Subcutaneous adipose tissue (tissue), 4 donors: Measurements from ENCODE around the gene SPARC. TPM values are rescaled to one million over a fixed set of nuclear protein-coding genes. Genes with fewer than 3 reads are reported as not detected.

Source experiments
- total RNA-seq, 4 donors: library from RNA; depleted of rRNA; stranded (reverse); fragments of >200 nt; gene quantifications; one replicate each; pipeline ENCODE4 v1.1.0, GENCODE V29; 2016
- TF ChIP-seq, protein P1 (sequence below): fragments of 450-650 bp; IDR thresholded peaks from one replicate; pipeline ENCODE4 v1.5.1; 2016; ENCODE audit warnings: low read depth, mild to moderate bottlenecking, control low read depth, antibody characterized with exemption, moderate library complexity

The SPARC gene
- total RNA-seq, 4 donors from 2014 or later = 792 to 1,545 (median 1,187) TPM

- TF ChIP-seq, protein P1, sequence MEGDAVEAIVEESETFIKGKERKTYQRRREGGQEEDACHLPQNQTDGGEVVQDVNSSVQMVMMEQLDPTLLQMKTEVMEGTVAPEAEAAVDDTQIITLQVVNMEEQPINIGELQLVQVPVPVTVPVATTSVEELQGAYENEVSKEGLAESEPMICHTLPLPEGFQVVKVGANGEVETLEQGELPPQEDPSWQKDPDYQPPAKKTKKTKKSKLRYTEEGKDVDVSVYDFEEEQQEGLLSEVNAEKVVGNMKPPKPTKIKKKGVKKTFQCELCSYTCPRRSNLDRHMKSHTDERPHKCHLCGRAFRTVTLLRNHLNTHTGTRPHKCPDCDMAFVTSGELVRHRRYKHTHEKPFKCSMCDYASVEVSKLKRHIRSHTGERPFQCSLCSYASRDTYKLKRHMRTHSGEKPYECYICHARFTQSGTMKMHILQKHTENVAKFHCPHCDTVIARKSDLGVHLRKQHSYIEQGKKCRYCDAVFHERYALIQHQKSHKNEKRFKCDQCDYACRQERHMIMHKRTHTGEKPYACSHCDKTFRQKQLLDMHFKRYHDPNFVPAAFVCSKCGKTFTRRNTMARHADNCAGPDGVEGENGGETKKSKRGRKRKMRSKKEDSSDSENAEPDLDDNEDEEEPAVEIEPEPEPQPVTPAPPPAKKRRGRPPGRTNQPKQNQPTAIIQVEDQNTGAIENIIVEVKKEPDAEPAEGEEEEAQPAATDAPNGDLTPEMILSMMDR = no peak
Measured at GRCh38 chr5:151682751-151683331, 3.9 kb downstream of the SPARC start.

DNA sequence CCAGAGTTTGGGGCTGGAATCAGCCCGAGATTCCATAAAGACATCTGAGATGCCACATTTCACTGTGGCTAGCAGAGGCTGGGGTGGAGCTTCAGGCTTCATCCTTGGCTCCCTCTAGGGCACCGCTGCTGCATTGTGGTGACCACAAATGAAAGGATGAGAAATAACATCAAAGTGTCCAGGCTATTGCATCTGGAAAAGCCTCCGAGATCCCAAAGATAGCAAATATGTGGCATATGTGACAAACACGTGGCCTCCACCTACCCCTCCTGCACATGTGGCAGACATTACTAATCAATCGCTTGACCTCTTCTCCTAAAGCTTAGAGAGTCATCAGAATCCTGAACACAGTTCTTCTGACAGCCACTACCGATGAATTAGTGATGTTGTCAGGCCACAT is 4.5 kb downstream of the SPARC start:
- TF ChIP-seq, protein P1 = no peak

GRCh38 chr5:151680944-151681427 is 5.7 kb downstream of the SPARC start:
- TF ChIP-seq, protein P1 = no peak

DNA sequence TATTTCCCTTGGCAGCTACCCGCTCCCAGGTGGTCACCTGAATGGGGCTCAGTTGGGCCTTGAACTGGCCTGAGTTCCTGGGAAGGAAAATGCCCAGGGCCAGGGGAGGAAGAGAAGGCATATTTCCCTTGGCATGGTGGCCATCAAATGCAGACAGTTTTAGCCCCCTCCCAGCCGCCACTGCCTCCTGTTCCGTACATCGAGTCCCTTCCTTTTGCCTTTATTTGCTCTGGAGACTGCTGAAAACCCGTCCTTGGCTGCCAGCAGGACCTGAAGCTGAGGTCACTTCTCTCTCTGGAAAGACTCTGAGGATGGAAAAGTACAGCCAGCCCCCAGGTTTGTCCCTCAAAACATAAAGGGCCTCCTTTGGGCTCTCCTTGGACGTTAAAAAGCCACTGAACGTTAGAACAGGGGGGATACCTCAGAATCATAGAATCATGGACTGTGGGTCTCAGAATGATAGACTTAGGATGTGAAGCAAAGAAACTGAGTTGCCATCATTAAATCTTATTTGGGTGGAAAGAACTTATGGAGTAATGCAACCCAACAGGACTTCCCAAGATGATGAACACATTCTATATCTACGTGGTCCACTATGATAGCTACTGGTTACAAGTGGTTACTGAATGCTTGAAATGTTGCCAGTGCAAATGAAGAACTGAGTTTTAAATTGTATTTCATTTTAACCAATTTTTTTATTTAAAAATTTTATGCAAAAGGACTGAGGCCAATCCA is 7.1 kb downstream of the SPARC start:
- TF ChIP-seq, protein P1 = no peak

DNA sequence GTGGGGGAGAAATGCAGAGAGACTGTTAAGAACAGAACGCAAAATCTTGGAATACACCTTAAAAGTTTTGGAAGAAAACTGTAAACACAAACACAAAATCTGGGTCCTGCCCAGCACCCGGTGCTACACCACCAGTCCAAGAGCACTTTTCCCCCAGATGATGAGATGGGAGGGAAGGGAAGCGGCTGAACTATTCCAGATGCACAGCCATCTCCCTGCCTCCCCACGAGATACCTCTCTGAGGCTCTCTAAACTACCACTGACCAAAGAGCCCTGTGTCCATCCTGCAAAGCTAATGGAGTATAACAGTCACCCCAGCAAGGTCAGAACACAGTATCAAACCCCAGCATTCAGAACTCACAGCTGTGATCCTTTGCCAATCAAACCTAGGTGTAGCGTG is 8.0 kb downstream of the SPARC start:
- TF ChIP-seq, protein P1 = no peak

GRCh38 chr5:151677776-151678545 is 8.8 kb downstream of the SPARC start:
- TF ChIP-seq, protein P1 = no peak

DNA sequence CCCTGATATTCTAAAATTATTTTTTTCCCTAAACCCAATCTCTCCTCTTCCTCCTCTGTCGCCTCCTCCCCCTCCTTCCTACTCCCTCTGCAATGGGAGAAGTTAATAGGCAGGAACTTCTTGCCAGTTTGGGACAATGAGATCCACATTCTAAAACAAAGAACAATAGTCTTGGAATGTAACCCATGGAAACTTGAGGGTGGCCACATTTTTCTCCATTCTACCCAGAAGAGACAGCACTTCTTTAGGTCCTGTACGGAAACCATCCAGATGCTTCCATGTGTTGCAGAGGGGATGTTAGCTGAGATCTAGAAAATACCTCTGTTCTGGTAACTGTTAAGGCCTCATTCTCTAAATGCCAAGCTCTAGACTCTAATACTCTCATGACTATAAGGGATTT is 10.0 kb downstream of the SPARC start:
- TF ChIP-seq, protein P1 = no peak
